Activated CD4-positive, alpha-beta T cell treated with anti-CD3 and anti-CD28 coated beads, Interleukin-10, Interleukin-2, amounts not matched to agents 100 ng/mL and 50 ng/mL, durations not matched to agents 16 hours and 8 hours (primary cell): ENCODE measurements around the gene SDF4.

Source experiments
- DNase-seq: peaks from one replicate; pipeline ENCODE4 v3.0.0-alpha.2; 2020

SDF4 gene

GRCh38 chr1:1240822-1241587 lies 9.2 kb upstream of the SDF4 start:
- no peak for DNase-seq

GRCh38 chr1:1240348-1240732 lies 8.5 kb upstream of the SDF4 start:
- DNase-seq, result no peak

- no peak for DNase-seq
Measured at GRCh38 chr1:1239614-1240347, 8.0 kb upstream of the SDF4 start.

GRCh38 chr1:1239227-1239613 lies 7.4 kb upstream of the SDF4 start:
- no peak for DNase-seq

GRCh38 chr1:1238702-1239178 lies 6.9 kb upstream of the SDF4 start:
- DNase-seq, result no peak

- no peak for DNase-seq
Measured at GRCh38 chr1:1237874-1238701, 6.3 kb upstream of the SDF4 start.

- no peak for DNase-seq
Measured at GRCh38 chr1:1236945-1237873, 5.4 kb upstream of the SDF4 start.

- DNase-seq, result no peak
Measured at GRCh38 chr1:1236176-1236763, 4.5 kb upstream of the SDF4 start.

GRCh38 chr1:1235016-1235744 lies 3.4 kb upstream of the SDF4 start:
- no peak for DNase-seq

GRCh38 chr1:1234180-1234808 lies 2.5 kb upstream of the SDF4 start:
- DNase-seq, result no peak

- DNase-seq, result no peak
Measured at GRCh38 chr1:1233567-1233892, 1.7 kb upstream of the SDF4 start.

GRCh38 chr1:1232796-1233566 lies 1.2 kb upstream of the SDF4 start:
- DNase-seq, result no peak

- DNase-seq, result no peak
Measured at GRCh38 chr1:1232208-1232795, 501 bp upstream of the SDF4 start, which contains the start of gene B3GALT6. TSS of gene B3GALT6 (plus strand) at chr1:1232237. CDS start at chr1:1232279, 42 bp downstream.

GRCh38 chr1:1230656-1231399 lies 973 bp downstream of the SDF4 start:
- peak; percentile 30 for DNase-seq

- DNase-seq, result no peak
Measured at GRCh38 chr1:1229770-1230169, 2.0 kb downstream of the SDF4 start.

- no peak for DNase-seq
Measured at GRCh38 chr1:1228596-1229321, 3.0 kb downstream of the SDF4 start.

GRCh38 chr1:1228187-1228586 lies 3.6 kb downstream of the SDF4 start:
- no peak for DNase-seq

- no peak for DNase-seq
Measured at GRCh38 chr1:1227386-1227785, 4.4 kb downstream of the SDF4 start.
